GM23338 (cell line): ENCODE measurements around the gene OR5K2. TPM values are rescaled to one million over a fixed set of nuclear protein-coding genes. Genes with fewer than 3 reads are reported as not detected.

Experiments
- ATAC-seq: fragments of 200-7000 bp; cut with Tn5 transposase; 3 replicates; pipeline ENCODE4 v1.9.1; 2020
- DNase-seq: peaks from one replicate; pipeline ENCODE4 v3.0.0-alpha.2; 2015; ENCODE audit warnings: low spot score
- H2AFZ ChIP-seq: fragments of 200-600 bp; sonication (generic); 2 replicates; pipeline ENCODE4 v1.8.0; 2016; ENCODE audit warnings: antibody characterized with exemption, mild to moderate bottlenecking, moderate library complexity
- H3F3A ChIP-seq: fragments of 200-600 bp; sonication (generic); replicated peaks from 2 replicates; pipeline ENCODE4 v1.8.0; 2017; ENCODE audit warnings: antibody characterized with exemption, mixed run types, low read depth
- H3K27ac ChIP-seq: fragments of 200-600 bp; sonication (generic); 2 replicates; pipeline ENCODE4 v1.6.1; 2016; ENCODE audit warnings: low read depth
- H3K27me3 ChIP-seq: fragments of 200-600 bp; sonication (generic); 2 replicates; pipeline ENCODE4 v1.8.0; 2016; ENCODE audit warnings: mild to moderate bottlenecking, mixed run types, moderate library complexity; ENCODE audit not compliant: insufficient read depth
- H3K36me3 ChIP-seq: fragments of 200-600 bp; sonication (generic); 2 replicates; pipeline ENCODE4 v1.8.0; 2016; ENCODE audit warnings: mild to moderate bottlenecking; ENCODE audit not compliant: insufficient read depth
- H3K4me1 ChIP-seq: fragments of 200-600 bp; sonication (generic); 2 replicates; pipeline ENCODE4 v1.8.0; 2016; ENCODE audit warnings: mild to moderate bottlenecking, moderate library complexity; ENCODE audit not compliant: insufficient read depth
- H3K4me2 ChIP-seq: fragments of 200-600 bp; sonication (generic); 2 replicates; pipeline ENCODE4 v1.7.1; 2017; ENCODE audit warnings: mixed run types
- H3K4me3 ChIP-seq: fragments of 200-600 bp; sonication (generic); 2 replicates; pipeline ENCODE4 v1.6.1; 2016; ENCODE audit warnings: mixed run types
- H3K79me2 ChIP-seq: fragments of 200-600 bp; sonication (generic); replicated peaks from 2 replicates; pipeline ENCODE4 v1.8.0; 2017; ENCODE audit warnings: mild to moderate bottlenecking; ENCODE audit not compliant: insufficient read depth
- H3K9me2 ChIP-seq: fragments of 200-600 bp; sonication (generic); 2 replicates; pipeline ENCODE4 v1.8.0; 2017; ENCODE audit not compliant: insufficient read depth
- H4K20me1 ChIP-seq: fragments of 200-600 bp; sonication (generic); replicated peaks from 2 replicates; pipeline ENCODE4 v1.8.0; 2017; ENCODE audit warnings: mild to moderate bottlenecking; ENCODE audit not compliant: insufficient read depth
- H3K27ac Mint-ChIP-seq: 2 replicates; pipeline ENCODE4 v1.8.0; 2020; ENCODE audit warnings: inconsistent platforms, mild to moderate bottlenecking, moderate library complexity, mixed read lengths
- H3K27me3 Mint-ChIP-seq: 3 replicates; pipeline ENCODE4 v1.8.0; 2022; ENCODE audit warnings: low read depth, mild to moderate bottlenecking, moderate library complexity, mixed read lengths, inconsistent platforms; ENCODE audit not compliant: insufficient read depth, poor library complexity
- H3K36me3 Mint-ChIP-seq: 3 replicates; pipeline ENCODE4 v1.8.0; 2021; ENCODE audit warnings: low read depth, mild to moderate bottlenecking, inconsistent platforms, moderate library complexity, mixed read lengths
- H3K4me1 Mint-ChIP-seq: 3 replicates; pipeline ENCODE4 v1.8.0; 2020; ENCODE audit warnings: mild to moderate bottlenecking, inconsistent platforms, mixed read lengths
- H3K4me3 Mint-ChIP-seq: 3 replicates; pipeline ENCODE4 v1.8.0; 2021; ENCODE audit warnings: moderate library complexity, mild to moderate bottlenecking, inconsistent platforms, mixed read lengths
- H3K9me3 Mint-ChIP-seq: 3 replicates; pipeline ENCODE4 v1.8.0; 2020; ENCODE audit warnings: moderate library complexity, mild to moderate bottlenecking, inconsistent platforms, mixed read lengths
- CREB1 ChIP-seq: fragments of 250-450 bp; sonication (Bioruptor Pico); IDR thresholded peaks from 2 replicates; pipeline ENCODE4 v1.5.0; 2020; ENCODE audit warnings: low read depth, mild to moderate bottlenecking, moderate library complexity
- CTCF ChIP-seq, 2 experiments: fragments of 200-600 bp in 1 of 2; sonication (generic) in 1 of 2; conservative IDR thresholded peaks; 2 replicates each; pipeline versions ENCODE4 v1.5.1 to v1.6.1; 2016 to 2017; ENCODE audit warnings: antibody characterized with exemption in 2 of 2, low read depth in 2 of 2, mild to moderate bottlenecking in 2 of 2, moderate library complexity in 1 of 2
- ETS1 ChIP-seq: IDR thresholded peaks from 2 replicates; pipeline ENCODE4 v1.6.1; 2016; ENCODE audit warnings: antibody characterized with exemption
- EZH2 ChIP-seq: fragments of 200-600 bp; sonication (generic); IDR thresholded peaks from one replicate; pipeline ENCODE4 v1.8.0; 2017; ENCODE audit warnings: antibody characterized with exemption, mild to moderate bottlenecking, low read depth; ENCODE audit not compliant: unreplicated experiment
- EZH2phosphoT487 ChIP-seq: fragments of 200-600 bp; sonication (generic); IDR thresholded peaks from one replicate; pipeline ENCODE4 v1.8.1; 2018; ENCODE audit warnings: antibody characterized with exemption; ENCODE audit not compliant: unreplicated experiment
- JUNB ChIP-seq: IDR thresholded peaks from one replicate; pipeline ENCODE4 v1.6.1; 2016; ENCODE audit warnings: antibody characterized with exemption; ENCODE audit not compliant: unreplicated experiment
- NANOG ChIP-seq: IDR thresholded peaks from 2 replicates; pipeline ENCODE4 v1.6.1; 2016; ENCODE audit warnings: antibody characterized with exemption, borderline replicate concordance
- REST ChIP-seq: IDR thresholded peaks from one replicate; pipeline ENCODE4 v1.6.1; 2018; ENCODE audit warnings: antibody characterized with exemption; ENCODE audit not compliant: unreplicated experiment
- STAT1 ChIP-seq: IDR thresholded peaks from one replicate; pipeline ENCODE4 v1.6.1; 2016; ENCODE audit warnings: antibody characterized with exemption; ENCODE audit not compliant: unreplicated experiment
- ZNF331 ChIP-seq: fragments of 250-450 bp; sonication (Bioruptor Pico); IDR thresholded peaks from 2 replicates; pipeline ENCODE4 v1.5.0; 2020; ENCODE audit warnings: low read depth, mild to moderate bottlenecking, moderate library complexity
- polyA plus RNA-seq: library from polyadenylated mRNA; unstranded; fragments of >200 nt; fragmentation: Nextera tagmentation; extraction: Ambion mirVana; gene quantifications from 2 replicates; pipeline ENCODE4 v1.2.1, GENCODE V29; 2016
- total RNA-seq: library from RNA; depleted of rRNA; stranded (reverse); fragments of >200 nt; shearing (Covaris generic); gene quantifications from 2 replicates; pipeline ENCODE4 v1.2.3, GENCODE V29; 2014

Gene OR5K2
- total and polyA plus RNA-seq, 2 experiments from 2014 or later, result not detected

DNA sequence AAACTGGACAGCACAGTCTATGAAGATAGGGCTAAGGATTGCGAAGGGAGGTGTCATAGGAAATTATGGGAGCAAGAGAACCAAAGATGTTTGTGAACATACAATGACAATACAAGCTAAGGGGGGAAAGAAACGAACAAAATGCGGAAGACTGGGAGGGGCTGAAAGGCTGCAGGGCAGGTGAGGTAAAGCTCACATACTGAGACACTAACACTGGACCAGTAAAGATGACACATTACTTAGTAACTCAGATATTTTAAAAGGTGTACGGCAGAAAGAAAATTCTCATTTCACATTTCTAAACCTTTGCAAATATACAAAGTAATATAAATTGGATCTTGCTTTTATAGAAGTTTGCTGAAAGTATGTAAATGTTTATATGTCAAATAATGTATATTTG lies 15.1 kb downstream of the OR5K2 start:
- DNase-seq, result no peak
- TF ChIP-seq CREB1 (CRISPR knock-in tag) (no peak), JUNB (no peak), EZH2 (no peak), ETS1 (no peak), ZNF331 (CRISPR knock-in tag) (no peak), NANOG (no peak), REST (no peak), STAT1 (no peak), CTCF (conservative IDR thresholded peaks at IDR 0.05; ENCODE audit: low read depth in 2 of 2) (no peak), EZH2phosphoT487 (no peak)
- no peaks in the 10 kb centered on the region for H3K9me2 ChIP-seq
- no peak overlapping the region for H3K27ac Mint-ChIP-seq
- 0 out of 2 replicates have a peak, but pooled peaks cover under 1% of the 10 kb centered on the region for H3K79me2 ChIP-seq
- peaks cover 12% of the 10 kb centered on the region for H3K4me1 Mint-ChIP-seq
- no peak overlapping the region for H3K27ac ChIP-seq
- H3K4me3 Mint-ChIP-seq, result no peak overlapping the region
- H3K27me3 ChIP-seq, result no peaks in the 10 kb centered on the region
- H3K36me3 ChIP-seq, result no peaks in the 10 kb centered on the region; the same call in 1 of the 2 replicates
- no peaks in the 10 kb centered on the region for H3K9me3 Mint-ChIP-seq
- 0 out of 2 replicates have a peak, but pooled peaks cover 9% of the 10 kb centered on the region for H4K20me1 ChIP-seq
- peaks cover 10% of the 10 kb centered on the region for H3K4me1 ChIP-seq
- H3K36me3 Mint-ChIP-seq, result peaks cover 9% of the 10 kb centered on the region; the same call in 2 of the 3 replicates
- H3K4me2 ChIP-seq, result no peak overlapping the region
- no peak overlapping the region for H2AFZ ChIP-seq
- no peak for ATAC-seq
- no peaks in the 10 kb centered on the region for H3K27me3 Mint-ChIP-seq
- H3K4me3 ChIP-seq, result no peak overlapping the region
- no peaks in the 10 kb centered on the region for H3F3A ChIP-seq
